ENCODE measurements around the gene PROZ. TPM values are rescaled to one million over a fixed set of nuclear protein-coding genes. Genes with fewer than 3 reads are reported as not detected.
A peak's percentile ranks its signal among the peaks of the same experiment; 100 is the strongest.

Gene PROZ
- total RNA-seq, 1 experiment from 2014 or later = not detected

- H3K36me3 Mint-ChIP-seq (ENCODE audit: insufficient read depth in 1 of 3, low read depth in 3 of 3) = peaks cover 24 to 34% (median 32%) of the 10 kb centered on the region in 3 experiments
- Histone ChIP-seq H3T11ph (ENCODE audit: low read length) (no peak overlapping the region), H2BK12ac (ENCODE audit: insufficient read length, low read depth, low read length) (no peak overlapping the region), H3K4me1 (ENCODE audit: insufficient read depth, low read length) (no peaks in the 10 kb centered on the region), H3K9ac (ENCODE audit: extremely low read depth, insufficient read length, low read length) (no peak overlapping the region), H2BK20ac (ENCODE audit: low read depth, low read length, poor library complexity, severe bottlenecking) (no peak overlapping the region), H2AFZ (ENCODE audit: low read length) (no peak overlapping the region), H4K20me1 (ENCODE audit: control insufficient read depth, insufficient read depth, insufficient read length) (no peaks in the 10 kb centered on the region), H3K27me3 (ENCODE audit: insufficient read depth, low read length) (no peaks in the 10 kb centered on the region), H3K14ac (ENCODE audit: insufficient read depth, low read length) (no peak overlapping the region), H2BK5ac (ENCODE audit: insufficient read length, low read length) (no peak overlapping the region), H4K91ac (ENCODE audit: insufficient read length, low read depth, low read length) (no peak overlapping the region), H3K4me2 (ENCODE audit: insufficient read depth, insufficient read length, low read length) (no peak overlapping the region), H3K18ac (ENCODE audit: insufficient read length, low read depth, low read length) (no peak overlapping the region), H3K23ac (ENCODE audit: insufficient read length, low read depth, low read length) (no peak overlapping the region), H3K79me1 (ENCODE audit: insufficient read depth, low read depth, low read length, poor library complexity, severe bottlenecking) (peaks cover 10% of the 10 kb centered on the region), H3K27ac (ENCODE audit: insufficient read length, low read depth, low read length) (no peak overlapping the region), H2AK5ac (ENCODE audit: insufficient read length, low read length) (no peak overlapping the region), H3K4ac (ENCODE audit: low read depth, low read length) (no peak overlapping the region), H3K9me3 (ENCODE audit: control insufficient read depth, low read depth, low read length) (no peaks in the 10 kb centered on the region), H3K56ac (ENCODE audit: insufficient read length, low read depth, low read length) (no peak overlapping the region), H4K5ac (ENCODE audit: insufficient read length, low read depth, low read length) (no peak overlapping the region), H2BK120ac (ENCODE audit: low read depth, low read length, poor library complexity, severe bottlenecking) (no peak overlapping the region), H4K8ac (replicated peaks; ENCODE audit: insufficient read length, low read depth, low read length) (no peak overlapping the region), H3K23me2 (ENCODE audit: insufficient read length, low read depth, low read length, poor library complexity, severe bottlenecking) (peaks cover 6% of the 10 kb centered on the region), H3K79me2 (ENCODE audit: insufficient read depth, low read length) (peaks cover 47% of the 10 kb centered on the region), H2BK15ac (ENCODE audit: low read depth, low read length) (no peak overlapping the region)
- H3K9me3 Mint-ChIP-seq = no peaks in the 10 kb centered on the region
- no peak for TF ChIP-seq CTCF (conservative IDR thresholded peaks at IDR 0.05)
- no peak for DNase-seq
- no CpG with 5 or more reads among the region's 5 CpGs for WGBS (ENCODE audit: extremely low coverage, insufficient read length, low lambda C conversion rate)
- no peaks in the 10 kb centered on the region for H3K27me3 Mint-ChIP-seq (ENCODE audit: low read depth)
- H3K4me3 Mint-ChIP-seq = no peak overlapping the region; a peak in 1 of 5 replicates
- H3K27ac Mint-ChIP-seq = 0 out of 7 replicates have a peak overlapping the region, but pooled peaks of 2 of the 3 experiments have one; percentile 50 to 82
- peaks cover 13 to 21% of the 10 kb centered on the region in 2 experiments for H3K4me1 Mint-ChIP-seq
Observed at GRCh38 chr13:113204378-113204734, 45.9 kb downstream of the PROZ start.

Measured in H9 (cell line).